A673 (cell line): ENCODE data around the gene PGC.

Experiments
- EZH2 ChIP-seq: fragments of 200-600 bp; sonication (generic); IDR thresholded peaks from 2 replicates; pipeline ENCODE4 v1.6.1; 2017; ENCODE audit warnings: borderline replicate concordance, low read depth, mild to moderate bottlenecking, mixed read lengths, antibody characterized with exemption, low read length; ENCODE audit not compliant: poor library complexity, severe bottlenecking
- TF ChIP-seq, protein P1 (sequence below): fragments of 300-800, 200-600 bp; sonication (generic); conservative IDR thresholded peaks from 2 replicates; pipeline ENCODE4 v1.5.1; 2017; ENCODE audit warnings: low read depth, mild to moderate bottlenecking, antibody characterized with exemption, low read length, moderate library complexity, mixed read lengths

DNA sequence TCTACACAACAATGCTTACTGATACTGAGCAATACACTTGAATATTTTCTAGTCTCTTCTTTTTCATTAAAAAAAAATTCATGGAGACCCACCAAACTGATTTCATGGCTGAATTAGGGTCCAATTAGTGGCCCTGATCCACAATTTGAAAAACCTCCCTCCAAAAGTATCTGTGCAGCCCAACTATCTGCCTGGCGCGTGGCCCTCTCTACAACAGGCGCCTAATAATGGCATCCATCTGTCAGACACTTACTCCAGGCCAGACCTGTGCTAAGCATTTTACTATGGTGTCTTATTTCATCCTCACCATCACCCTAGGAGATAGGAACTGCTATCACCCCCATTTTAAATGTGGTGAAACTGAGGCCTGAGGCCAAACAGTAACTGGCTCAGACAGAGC, 25.8 kb downstream of the PGC start:
- TF ChIP-seq, protein P1, sequence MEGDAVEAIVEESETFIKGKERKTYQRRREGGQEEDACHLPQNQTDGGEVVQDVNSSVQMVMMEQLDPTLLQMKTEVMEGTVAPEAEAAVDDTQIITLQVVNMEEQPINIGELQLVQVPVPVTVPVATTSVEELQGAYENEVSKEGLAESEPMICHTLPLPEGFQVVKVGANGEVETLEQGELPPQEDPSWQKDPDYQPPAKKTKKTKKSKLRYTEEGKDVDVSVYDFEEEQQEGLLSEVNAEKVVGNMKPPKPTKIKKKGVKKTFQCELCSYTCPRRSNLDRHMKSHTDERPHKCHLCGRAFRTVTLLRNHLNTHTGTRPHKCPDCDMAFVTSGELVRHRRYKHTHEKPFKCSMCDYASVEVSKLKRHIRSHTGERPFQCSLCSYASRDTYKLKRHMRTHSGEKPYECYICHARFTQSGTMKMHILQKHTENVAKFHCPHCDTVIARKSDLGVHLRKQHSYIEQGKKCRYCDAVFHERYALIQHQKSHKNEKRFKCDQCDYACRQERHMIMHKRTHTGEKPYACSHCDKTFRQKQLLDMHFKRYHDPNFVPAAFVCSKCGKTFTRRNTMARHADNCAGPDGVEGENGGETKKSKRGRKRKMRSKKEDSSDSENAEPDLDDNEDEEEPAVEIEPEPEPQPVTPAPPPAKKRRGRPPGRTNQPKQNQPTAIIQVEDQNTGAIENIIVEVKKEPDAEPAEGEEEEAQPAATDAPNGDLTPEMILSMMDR: no peak
- TF ChIP-seq EZH2: no peak
